Gastroesophageal sphincter (tissue), 4 donors: ENCODE data around the gene DPYD. TPM values are rescaled to one million over a fixed set of nuclear protein-coding genes. Genes with fewer than 3 reads are reported as not detected.

ENCODE experiments used
- ATAC-seq: fragments of 150-250 bp; one replicate; pipeline ENCODE4 v1.9.1; 2016; ENCODE audit warnings: mild to moderate bottlenecking, moderate library complexity
- H3K27ac ChIP-seq, 4 donors: fragments of 200-600 bp; sonication (generic) in 3 of 4; 1 replicate in 3 of 4; 2 replicates in 1 of 4; pipeline ENCODE4 v1.5.1; 2016 to 2019
- H3K27me3 ChIP-seq: fragments of 200-600 bp; sonication (generic); one replicate; pipeline ENCODE4 v1.5.1; 2019
- H3K36me3 ChIP-seq, 2 donors: fragments of 200-600 bp; sonication (generic); one replicate each; pipeline ENCODE4 v1.5.1; 2019; ENCODE audit warnings: control low read depth in 1 of 2
- H3K4me1 ChIP-seq, 3 donors: fragments of 200-600 bp; sonication (generic); 1 replicate in 2 of 3; 2 replicates in 1 of 3; pipeline ENCODE4 v1.5.1; 2016 to 2019; ENCODE audit warnings: control low read depth in 2 of 3
- H3K4me3 ChIP-seq, 2 donors: fragments of 200-600 bp; sonication (generic); one replicate each; pipeline ENCODE4 v1.5.1; 2019; ENCODE audit warnings: mild to moderate bottlenecking in 1 of 2, moderate library complexity in 1 of 2
- H3K9me3 ChIP-seq, 3 donors: fragments of 200-600 bp; sonication (generic); one replicate each; pipeline ENCODE4 v1.5.1; 2017 to 2019; ENCODE audit warnings: control low read depth in 2 of 3
- CTCF ChIP-seq, 4 experiments: fragments of 200-600 bp in 2 of 4; fragments of 450-650 bp in 2 of 4; sonication (generic) in 1 of 4; IDR thresholded peaks; one replicate each; pipeline ENCODE4 v1.5.1; 2017 to 2019; ENCODE audit warnings: antibody characterized with exemption in 4 of 4, mild to moderate bottlenecking in 2 of 4, moderate library complexity in 2 of 4
- EP300 ChIP-seq: sonication (generic); formaldehyde crosslinking; IDR thresholded peaks from one replicate; pipeline ENCODE4 v1.6.1; 2017; ENCODE audit warnings: antibody characterized with exemption, mild to moderate bottlenecking
- POLR2A ChIP-seq, 2 donors: fragments of 450-650 bp; IDR thresholded peaks; one replicate each; pipeline ENCODE4 v1.6.1; 2017; ENCODE audit warnings: antibody characterized with exemption in 2 of 2, mild to moderate bottlenecking in 2 of 2, moderate library complexity in 1 of 2
- POLR2AphosphoS5 ChIP-seq: sonication (generic); formaldehyde crosslinking; IDR thresholded peaks from one replicate; pipeline ENCODE4 v1.6.1; 2017; ENCODE audit warnings: antibody characterized with exemption
- WGBS, 2 donors: methylation state at CpG; one replicate each; pipeline ENCODE4 v1.1.5; 2018; ENCODE audit warnings: low coverage in 1 of 2; 5-methylcytosine and 5-hydroxymethylcytosine counted together
- total RNA-seq, 4 donors: library from RNA; depleted of rRNA; stranded (reverse); fragments of >200 nt; gene quantifications; one replicate each; pipeline ENCODE4 v1.1.0, GENCODE V29; 2016

DPYD gene
- total RNA-seq, 4 donors from 2014 or later, result 31.2 to 53.0 (median 43.2) TPM

- WGBS, 2 donors, result 93 to 95% methylated on average over 6 to 7 of the region's 7 CpGs
- H3K27ac ChIP-seq, result no peak overlapping the region
- H3K4me3 ChIP-seq, result no peak overlapping the region
- ATAC-seq, result no peak
- H3K9me3 ChIP-seq, result no peaks in the 10 kb centered on the region
- no peak for TF ChIP-seq POLR2AphosphoS5
- no peak for TF ChIP-seq EP300
- no peak for TF ChIP-seq CTCF (IDR thresholded peaks at IDR 0.05)
- no peak for TF ChIP-seq POLR2A (IDR thresholded peaks at IDR 0.05)
- peaks cover 0 to 6% of the 10 kb centered on the region in 2 donors for H3K36me3 ChIP-seq
- no peaks in the 10 kb centered on the region for H3K27me3 ChIP-seq
- no peaks in the 10 kb centered on the region for H3K4me1 ChIP-seq
Measured at GRCh38 chr1:97451046-97451826, 469.6 kb downstream of the DPYD start.

- H3K9me3 ChIP-seq, result no peaks in the 10 kb centered on the region
- H3K4me3 ChIP-seq, result no peak overlapping the region
- H3K4me1 ChIP-seq, result no peaks in the 10 kb centered on the region
- H3K36me3 ChIP-seq, result no peaks in the 10 kb centered on the region
- no peak overlapping the region for H3K27ac ChIP-seq
- TF ChIP-seq POLR2AphosphoS5 (no peak), CTCF (IDR thresholded peaks at IDR 0.05) (no peak), EP300 (no peak)
- H3K27me3 ChIP-seq, result no peaks in the 10 kb centered on the region
- no peak for ATAC-seq
Measured at GRCh38 chr1:97441966-97442365, 478.9 kb downstream of the DPYD start.

- TF ChIP-seq CTCF (IDR thresholded peaks at IDR 0.05), result no peak
- TF ChIP-seq EP300, result no peak
- TF ChIP-seq POLR2AphosphoS5, result no peak
- Histone ChIP-seq H3K9me3 (no peaks in the 10 kb centered on the region), H3K4me1 (no peaks in the 10 kb centered on the region), H3K27me3 (no peaks in the 10 kb centered on the region), H3K36me3 (no peaks in the 10 kb centered on the region), H3K27ac (no peak overlapping the region), H3K4me3 (no peak overlapping the region)
- ATAC-seq, result no peak
- 46 to 47% methylated on average over 2 of the region's 2 CpGs for WGBS, 2 donors
Measured at GRCh38 chr1:97433824-97434177, 487.0 kb downstream of the DPYD start.

GRCh38 chr1:97433094-97433823 lies 487.6 kb downstream of the DPYD start:
- Histone ChIP-seq H3K27ac (no peak overlapping the region), H3K9me3 (no peaks in the 10 kb centered on the region), H3K4me3 (no peak overlapping the region), H3K36me3 (no peaks in the 10 kb centered on the region), H3K27me3 (no peaks in the 10 kb centered on the region), H3K4me1 (no peaks in the 10 kb centered on the region)
- TF ChIP-seq POLR2AphosphoS5, result no peak
- no peak for TF ChIP-seq EP300
- no peak for TF ChIP-seq POLR2A (IDR thresholded peaks at IDR 0.05)
- no peak for TF ChIP-seq CTCF (IDR thresholded peaks at IDR 0.05)
- WGBS, 2 donors, result 65 to 100% methylated on average over 2 of the region's 2 CpGs
- ATAC-seq, result peak; percentile 41

GRCh38 chr1:97427371-97427770 lies 493.5 kb downstream of the DPYD start:
- H3K4me3 ChIP-seq, result no peak overlapping the region
- H3K27me3 ChIP-seq, result no peaks in the 10 kb centered on the region
- no peak for ATAC-seq
- no peaks in the 10 kb centered on the region for H3K4me1 ChIP-seq
- no peaks in the 10 kb centered on the region for H3K36me3 ChIP-seq
- no peak overlapping the region for H3K27ac ChIP-seq
- TF ChIP-seq CTCF (IDR thresholded peaks at IDR 0.05), result no peak
- TF ChIP-seq EP300, result no peak
- TF ChIP-seq POLR2A (IDR thresholded peaks at IDR 0.05), result no peak
- TF ChIP-seq POLR2AphosphoS5, result no peak
- H3K9me3 ChIP-seq, result no peaks in the 10 kb centered on the region
- WGBS, 2 donors, result 93% methylated on average over 2 to 3 of the region's 3 CpGs
